Colonic mucosa (tissue), 4 donors: Measurements from ENCODE around the gene NUP62. TPM values are rescaled to one million over a fixed set of nuclear protein-coding genes. Genes with fewer than 3 reads are reported as not detected.

Experiments used
- DNase-seq: peaks from one replicate; pipeline ENCODE4 v3.0.0-alpha.2; 2020
- H3K27ac ChIP-seq: fragments of 200-600 bp; one replicate; pipeline ENCODE4 v1.8.0; 2021
- H3K27me3 ChIP-seq: fragments of 200-600 bp; one replicate; pipeline ENCODE4 v1.8.0; 2021
- H3K36me3 ChIP-seq: fragments of 200-600 bp; one replicate; pipeline ENCODE4 v1.8.0; 2021
- H3K4me1 ChIP-seq: fragments of 200-600 bp; one replicate; pipeline ENCODE4 v1.8.0; 2021; ENCODE audit warnings: mild to moderate bottlenecking
- H3K4me3 ChIP-seq: fragments of 200-600 bp; one replicate; pipeline ENCODE4 v1.8.0; 2021
- H3K9ac ChIP-seq, 2 donors: one replicate each; pipeline ENCODE4 v1.7.0; 2013; ENCODE audit warnings: control low read depth in 2 of 2, low read depth in 2 of 2, low read length in 2 of 2
- H3K9me3 ChIP-seq: fragments of 200-600 bp; one replicate; pipeline ENCODE4 v1.8.0; 2021
- CTCF ChIP-seq: fragments of 200-600 bp; IDR thresholded peaks from one replicate; pipeline ENCODE4 v1.8.0; 2022; ENCODE audit warnings: antibody characterized with exemption, mild to moderate bottlenecking
- intact Hi-C: fragments of 100-400 bp; cut with DNase I; formaldehyde crosslinking; loops from one replicate; pipeline ENCODE4 v1.14.1; 2022
- total RNA-seq, 2 donors: library from RNA; stranded (reverse); fragmentation: NEBNext Ultra II Directional in 1 of 2; extraction: Animal tissue kit (Norgen Biotek cat#: 25700) in 1 of 2; gene quantifications; one replicate each; pipeline ENCODE4 v1.2.1, GENCODE V29; 2021
- donor health status: healthy.
- donor health status: DM: no; HTN: no; CAD: no.
- donor health status: DM: no; HTN: no; CAD: no.

NUP62 gene
- total RNA-seq, 2 donors from 2014 or later, result 34.8 to 59.8 TPM

GRCh38 chr19:49906879-49907564 is 22.3 kb downstream of the NUP62 start:
- intact Hi-C loops, result no loop called here
- H3K27me3 ChIP-seq, result no peaks in the 10 kb centered on the region
- no peak for TF ChIP-seq CTCF
- H3K27ac ChIP-seq, result no peak overlapping the region
- H3K9me3 ChIP-seq, result no peaks in the 10 kb centered on the region
- peaks cover 6% of the 10 kb centered on the region for H3K36me3 ChIP-seq
- no peak overlapping the region for H3K4me3 ChIP-seq
- H3K9ac ChIP-seq, result no peak overlapping the region
- H3K4me1 ChIP-seq, result no peaks in the 10 kb centered on the region
- no peak for DNase-seq

- H3K9ac ChIP-seq, result no peak overlapping the region
- H3K9me3 ChIP-seq, result no peaks in the 10 kb centered on the region
- H3K4me3 ChIP-seq, result no peak overlapping the region
- H3K36me3 ChIP-seq, result peaks cover 6% of the 10 kb centered on the region
- no peak for DNase-seq
- H3K27me3 ChIP-seq, result no peaks in the 10 kb centered on the region
- no peak for TF ChIP-seq CTCF
- no peak overlapping the region for H3K27ac ChIP-seq
- intact Hi-C loops, result no loop called here
- H3K4me1 ChIP-seq, result no peaks in the 10 kb centered on the region
Observed at GRCh38 chr19:49904136-49904535, 25.2 kb downstream of the NUP62 start.

GRCh38 chr19:49896863-49897621 is 32.3 kb downstream of the NUP62 start, which contains the start of gene IL4I1:
Gene IL4I1, minus strand, starts transcription at chr19:49896887. Its CDS starts 727 bp downstream, at chr19:49896160.
- TF ChIP-seq CTCF, result no peak
- Histone ChIP-seq H3K27ac (peak within 1 kb of the TSS; percentile 37), H3K9me3 (no peaks in the 10 kb centered on the region), H3K27me3 (no peaks in the 10 kb centered on the region), H3K4me1 (no peaks in the 10 kb centered on the region), H3K4me3 (no peak within 1 kb of the TSS), H3K9ac (peak within 1 kb of the TSS in 1 of 2 donors; percentile 55), H3K36me3 (no peaks in the 10 kb centered on the region)
- intact Hi-C loops, result no loop called here
- no peak for DNase-seq

- no peak overlapping the region for H3K27ac ChIP-seq
- peak overlapping the region in 1 of 2 donors; percentile 12 for H3K9ac ChIP-seq
- no peaks in the 10 kb centered on the region for H3K27me3 ChIP-seq
- H3K36me3 ChIP-seq, result no peaks in the 10 kb centered on the region
- no peaks in the 10 kb centered on the region for H3K9me3 ChIP-seq
- no peak for DNase-seq
- no peak for TF ChIP-seq CTCF
- no peak overlapping the region for H3K4me3 ChIP-seq
- no peaks in the 10 kb centered on the region for H3K4me1 ChIP-seq
- intact Hi-C loops, result no loop called here
Observed at GRCh38 chr19:49895566-49896297, 33.6 kb downstream of the NUP62 start.

DNA sequence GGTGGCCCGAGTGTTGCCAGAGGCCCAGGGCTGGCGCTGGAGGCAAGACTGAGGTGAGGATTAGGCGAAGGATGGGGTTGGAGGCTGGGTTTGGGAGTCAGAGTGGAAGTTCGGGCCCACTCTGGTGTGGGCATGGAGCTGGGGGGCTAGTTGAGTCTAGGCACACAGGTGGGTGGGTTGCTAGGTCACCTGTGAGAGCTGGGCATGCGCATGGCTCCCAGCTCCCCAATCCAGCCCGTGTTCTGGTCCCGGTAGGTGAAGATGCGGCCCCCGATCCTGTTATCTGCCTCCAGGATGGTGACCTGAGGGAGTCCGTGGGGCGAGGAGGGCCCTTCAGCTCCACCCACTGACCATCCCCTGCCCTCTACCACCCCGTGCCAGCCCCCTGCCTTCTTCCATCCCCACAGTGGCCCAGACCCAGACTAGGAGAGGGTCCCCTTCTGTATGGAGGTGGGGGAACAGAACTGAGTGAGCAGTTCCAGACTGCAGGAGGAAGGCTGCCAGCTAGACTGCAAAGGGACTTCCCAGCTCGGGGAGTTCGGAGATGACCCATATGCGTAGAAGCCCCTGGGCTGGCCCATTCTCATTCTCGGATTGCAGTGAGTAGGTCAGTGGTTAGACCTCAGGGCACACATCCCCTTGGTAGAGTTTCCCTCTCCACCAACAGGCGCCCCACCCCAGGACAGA is 34.3 kb downstream of the NUP62 start:
- H3K9ac ChIP-seq, result peak overlapping the region in 1 of 2 donors; percentile 12
- TF ChIP-seq CTCF, result no peak
- no peaks in the 10 kb centered on the region for H3K9me3 ChIP-seq
- peaks cover 4% of the 10 kb centered on the region for H3K4me1 ChIP-seq
- H3K27ac ChIP-seq, result no peak overlapping the region
- H3K36me3 ChIP-seq, result no peaks in the 10 kb centered on the region
- intact Hi-C loops, result no loop called here
- no peak overlapping the region for H3K4me3 ChIP-seq
- no peaks in the 10 kb centered on the region for H3K27me3 ChIP-seq
- DNase-seq, result no peak
